Trophoblast cell (in vitro differentiated cells and primary cell): Measurements from ENCODE around the gene UBQLN1.

Experiments
- DNase-seq, 2 donors: peaks; one replicate each; pipeline ENCODE4 v3.0.0-alpha.2; 2016
- H2AFZ ChIP-seq: 2 replicates; pipeline ENCODE4 v1.6.1; 2013; ENCODE audit warnings: low read length, moderate library complexity, mild to moderate bottlenecking; ENCODE audit not compliant: insufficient read depth, poor library complexity
- H2AK5ac ChIP-seq: 2 replicates; pipeline ENCODE4 v1.6.1; 2013; ENCODE audit warnings: mild to moderate bottlenecking, low read length
- H2BK120ac ChIP-seq: 2 replicates; pipeline ENCODE4 v1.6.1; 2013; ENCODE audit warnings: low read length, mild to moderate bottlenecking, moderate library complexity; ENCODE audit not compliant: insufficient read depth, poor library complexity
- H2BK12ac ChIP-seq: 2 replicates; pipeline ENCODE4 v1.6.1; 2013; ENCODE audit warnings: mild to moderate bottlenecking, low read length, moderate library complexity
- H2BK5ac ChIP-seq: 2 replicates; pipeline ENCODE4 v1.6.1; 2013; ENCODE audit warnings: low read length, low read depth, moderate library complexity, mild to moderate bottlenecking; ENCODE audit not compliant: poor library complexity
- H3K14ac ChIP-seq: 2 replicates; pipeline ENCODE4 v1.6.1; 2013; ENCODE audit warnings: mild to moderate bottlenecking, low read length
- H3K18ac ChIP-seq: 2 replicates; pipeline ENCODE4 v1.6.1; 2013; ENCODE audit warnings: mild to moderate bottlenecking, low read length
- H3K23ac ChIP-seq: 2 replicates; pipeline ENCODE4 v1.6.1; 2013; ENCODE audit warnings: low read length
- H3K27ac ChIP-seq: 2 replicates; pipeline ENCODE4 v1.5.1; 2013; ENCODE audit warnings: low read depth, mild to moderate bottlenecking, inconsistent platforms, low read length, moderate library complexity
- H3K27me3 ChIP-seq: 2 replicates; pipeline ENCODE4 v1.6.1; 2013; ENCODE audit warnings: inconsistent platforms, mild to moderate bottlenecking, low read length, moderate library complexity; ENCODE audit not compliant: insufficient read depth
- H3K36me3 ChIP-seq, 2 experiments: 1 replicate in 1 of 2; 2 replicates in 1 of 2; pipeline ENCODE4 v1.6.1; 2013; ENCODE audit warnings: low read length in 2 of 2, mild to moderate bottlenecking in 2 of 2, moderate library complexity in 1 of 2; ENCODE audit not compliant: insufficient read depth in 2 of 2, control insufficient read depth in 1 of 2
- H3K4ac ChIP-seq: 2 replicates; pipeline ENCODE4 v1.6.1; 2013; ENCODE audit warnings: low read depth, mild to moderate bottlenecking, low read length, moderate library complexity
- H3K4me1 ChIP-seq, 2 experiments: 1 replicate in 1 of 2; 2 replicates in 1 of 2; pipeline ENCODE4 v1.6.1; 2013; ENCODE audit warnings: low read length in 2 of 2, mild to moderate bottlenecking in 2 of 2, moderate library complexity in 1 of 2; ENCODE audit not compliant: insufficient read depth in 2 of 2, control insufficient read depth in 1 of 2
- H3K4me2 ChIP-seq: 2 replicates; pipeline ENCODE4 v1.6.1; 2013; ENCODE audit warnings: inconsistent platforms, mild to moderate bottlenecking, low read length, moderate library complexity
- H3K4me3 ChIP-seq: 2 replicates; pipeline ENCODE4 v1.5.1; 2013; ENCODE audit warnings: mild to moderate bottlenecking, low read depth, low read length, inconsistent platforms
- H3K79me1 ChIP-seq: one replicate; pipeline ENCODE4 v1.6.1; 2013; ENCODE audit warnings: low read length
- H3K79me2 ChIP-seq: 2 replicates; pipeline ENCODE4 v1.6.1; 2013; ENCODE audit warnings: low read length, mild to moderate bottlenecking; ENCODE audit not compliant: control insufficient read depth, insufficient read depth, poor library complexity
- H3K9ac ChIP-seq: 2 replicates; pipeline ENCODE4 v1.6.1; 2013; ENCODE audit warnings: mild to moderate bottlenecking, low read length
- H3K9me3 ChIP-seq: 2 replicates; pipeline ENCODE4 v1.6.1; 2013; ENCODE audit warnings: low read depth, mild to moderate bottlenecking, control low read depth, inconsistent platforms, low read length; ENCODE audit not compliant: insufficient read depth
- H4K12ac ChIP-seq: 2 replicates; pipeline ENCODE4 v1.6.1; 2013; ENCODE audit warnings: low read depth, mild to moderate bottlenecking, low read length, moderate library complexity
- H4K8ac ChIP-seq: 2 replicates; pipeline ENCODE4 v1.6.1; 2013; ENCODE audit warnings: low read depth, mild to moderate bottlenecking, low read length, moderate library complexity
- H4K91ac ChIP-seq: one replicate; pipeline ENCODE4 v1.6.1; 2013; ENCODE audit warnings: low read depth, mild to moderate bottlenecking, low read length, moderate library complexity
- WGBS: extraction: QIAGEN DNeasy Blood & Tissue Kit; methylation state at CpG from one replicate; pipeline ENCODE4 v1.1.7; 2013; ENCODE audit warnings: missing lambda C conversion rate; ENCODE audit not compliant: insufficient read length, insufficient coverage; ENCODE audit errors: extremely low coverage; 5-methylcytosine and 5-hydroxymethylcytosine counted together

Gene UBQLN1

DNA sequence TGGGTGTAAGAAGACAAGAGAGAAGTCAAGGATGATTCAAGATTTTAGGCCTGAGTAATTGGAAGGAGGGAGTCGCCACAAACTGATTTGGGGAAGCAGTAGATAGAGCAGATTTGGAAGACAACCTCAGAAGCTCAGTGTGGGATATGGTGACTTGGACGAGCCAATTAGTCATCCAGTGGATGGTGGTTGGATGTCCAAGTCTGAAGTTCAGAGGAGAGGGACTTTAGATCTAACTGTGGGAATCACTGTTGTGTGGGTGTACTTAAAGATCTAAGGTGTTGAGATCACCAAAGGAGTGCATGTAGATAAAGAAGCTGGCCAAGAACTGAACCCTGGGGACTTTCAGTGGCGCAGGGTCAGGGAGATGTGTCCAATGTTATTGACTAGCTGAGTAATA lies 82.6 kb downstream of the UBQLN1 start:
- peaks cover 3 to 7% of the 10 kb centered on the region in 2 experiments for H3K4me1 ChIP-seq
- H3K79me2 ChIP-seq: peaks cover 8% of the 10 kb centered on the region
- H3K4ac ChIP-seq: no peak overlapping the region
- no peak overlapping the region for H4K8ac ChIP-seq
- no peak overlapping the region for H3K9ac ChIP-seq
- no peak overlapping the region for H3K18ac ChIP-seq
- no peak overlapping the region for H4K12ac ChIP-seq
- H3K36me3 ChIP-seq: peaks cover 2 to 4% of the 10 kb centered on the region in 2 experiments
- no peak overlapping the region for H3K27ac ChIP-seq
- no peak overlapping the region for H3K4me3 ChIP-seq
- no peak for DNase-seq
- no peak overlapping the region for H3K14ac ChIP-seq
- H2BK120ac ChIP-seq: no peak overlapping the region
- no peak overlapping the region for H3K4me2 ChIP-seq
- H2BK12ac ChIP-seq: no peak overlapping the region
- WGBS: no CpG with 5 or more reads among the region's 3 CpGs
- H3K27me3 ChIP-seq: no peaks in the 10 kb centered on the region
- H3K79me1 ChIP-seq: peaks cover 9% of the 10 kb centered on the region
- no peak overlapping the region for H3K23ac ChIP-seq
- H2BK5ac ChIP-seq: no peak overlapping the region
- H2AK5ac ChIP-seq: no peak overlapping the region
- no peak overlapping the region for H2AFZ ChIP-seq
- no peaks in the 10 kb centered on the region for H3K9me3 ChIP-seq
- H4K91ac ChIP-seq: no peak overlapping the region

DNA sequence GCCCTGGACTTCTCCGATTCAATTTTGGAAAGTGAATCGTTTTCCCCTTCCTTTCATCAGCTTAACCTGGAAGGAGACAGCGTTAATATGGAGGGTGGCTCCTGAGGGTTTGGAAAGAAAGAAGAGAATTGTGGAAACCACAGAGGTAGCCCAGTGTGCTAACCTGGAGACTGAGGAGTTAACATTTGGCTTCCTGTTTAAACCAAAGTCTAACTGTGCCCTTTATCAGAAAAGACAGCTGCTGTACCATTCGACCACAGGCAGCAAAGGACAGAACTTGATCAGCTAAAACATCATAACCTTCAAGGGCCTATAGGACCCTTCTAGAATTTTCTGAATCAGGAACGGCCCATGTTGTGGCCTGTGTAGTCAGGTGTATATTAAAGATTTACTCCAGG lies 84.1 kb downstream of the UBQLN1 start:
- peak overlapping the region; percentile 61 for H3K4ac ChIP-seq
- H3K18ac ChIP-seq: peak overlapping the region; percentile 97
- H2BK5ac ChIP-seq: no peak overlapping the region
- peak overlapping the region; percentile 99 for H2AFZ ChIP-seq
- no peak for DNase-seq
- peak overlapping the region; percentile 75 for H4K91ac ChIP-seq
- no CpG with 5 or more reads among the region's 5 CpGs for WGBS
- peak overlapping the region; percentile 98 for H4K8ac ChIP-seq
- H2BK12ac ChIP-seq: no peak overlapping the region
- H3K14ac ChIP-seq: peak overlapping the region; percentile 88
- peak overlapping the region; percentile 88 for H2BK120ac ChIP-seq
- peak overlapping the region; percentile 98 for H4K12ac ChIP-seq
- peaks cover 8% of the 10 kb centered on the region for H3K79me2 ChIP-seq
- peaks cover 9% of the 10 kb centered on the region for H3K79me1 ChIP-seq
- no peaks in the 10 kb centered on the region for H3K27me3 ChIP-seq
- no peak overlapping the region for H3K27ac ChIP-seq
- no peak overlapping the region for H3K23ac ChIP-seq
- H2AK5ac ChIP-seq: no peak overlapping the region
- H3K4me3 ChIP-seq: peak overlapping the region; percentile 87
- peaks cover 0 to 4% of the 10 kb centered on the region in 2 experiments for H3K4me1 ChIP-seq
- H3K9ac ChIP-seq: peak overlapping the region; percentile 80
- H3K9me3 ChIP-seq: no peaks in the 10 kb centered on the region
- H3K4me2 ChIP-seq: peak overlapping the region; percentile 71
- no peaks in the 10 kb centered on the region for H3K36me3 ChIP-seq

DNA sequence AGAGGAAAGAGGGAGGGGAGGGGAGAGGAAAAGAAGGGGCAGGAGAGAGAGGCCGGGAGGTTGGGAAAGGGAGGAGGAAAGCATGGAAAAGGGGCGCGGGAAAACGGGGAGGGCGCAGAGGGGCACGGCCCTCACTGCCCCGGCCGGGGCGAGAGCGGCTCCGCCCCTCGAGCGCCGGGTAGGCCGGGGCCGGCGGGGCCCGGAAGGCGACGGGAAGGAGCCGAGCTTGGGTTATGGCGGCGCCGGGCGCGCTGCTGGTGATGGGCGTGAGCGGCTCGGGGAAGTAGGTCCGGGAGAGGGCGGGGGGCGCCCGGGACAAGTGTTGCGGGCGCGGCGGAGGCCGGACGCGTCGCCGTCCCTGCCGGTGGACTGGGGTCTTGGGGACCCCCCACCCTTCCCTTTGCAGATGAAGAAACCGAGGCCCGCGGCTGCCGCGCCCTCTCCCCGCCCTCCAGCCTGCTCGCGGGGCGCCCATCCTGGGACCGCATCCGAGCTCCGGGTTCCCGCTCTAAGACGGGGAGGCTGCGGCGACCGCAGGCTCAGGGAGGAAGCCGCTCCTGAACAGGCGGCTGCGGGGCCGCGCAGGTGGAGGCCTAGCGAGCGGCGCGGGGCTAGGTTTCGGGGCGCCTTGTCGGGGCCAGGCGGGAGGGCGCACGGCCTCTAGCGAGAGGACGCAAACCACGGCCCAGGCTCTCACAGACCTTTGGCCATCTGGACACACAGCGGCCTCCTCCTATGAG lies 84.6 kb downstream of the UBQLN1 start, which contains the start of gene IDNK:
Gene IDNK, plus strand, starts transcription at position 205 of the 740 bp plus-strand sequence. Its CDS starts 29 bp downstream, at position 234.
- no peaks in the 10 kb centered on the region for H3K27me3 ChIP-seq
- no peaks in the 10 kb centered on the region for H3K36me3 ChIP-seq
- no peak within 1 kb of the TSS for H2BK12ac ChIP-seq
- H3K4me3 ChIP-seq: peak within 1 kb of the TSS; percentile 87
- H3K4me1 ChIP-seq: peaks cover 0 to 4% of the 10 kb centered on the region in 2 experiments
- peak; percentile 34 to 69 for DNase-seq
- peak within 1 kb of the TSS; percentile 71 for H3K4me2 ChIP-seq
- peak within 1 kb of the TSS; percentile 88 for H3K14ac ChIP-seq
- no peak within 1 kb of the TSS for H3K23ac ChIP-seq
- peak within 1 kb of the TSS; percentile 98 for H4K12ac ChIP-seq
- H3K9ac ChIP-seq: peak within 1 kb of the TSS; percentile 80
- peak within 1 kb of the TSS; percentile 99 for H2AFZ ChIP-seq
- H3K18ac ChIP-seq: peak within 1 kb of the TSS; percentile 97
- peak within 1 kb of the TSS; percentile 75 for H4K91ac ChIP-seq
- peaks cover 9% of the 10 kb centered on the region for H3K79me1 ChIP-seq
- peak within 1 kb of the TSS; percentile 61 for H3K4ac ChIP-seq
- no CpG with 5 or more reads among the region's 79 CpGs for WGBS
- H2BK5ac ChIP-seq: peak within 1 kb of the TSS; percentile 25
- H2BK120ac ChIP-seq: peak within 1 kb of the TSS; percentile 88
- peak within 1 kb of the TSS; percentile 98 for H4K8ac ChIP-seq
- peak within 1 kb of the TSS; percentile 66 for H2AK5ac ChIP-seq
- H3K27ac ChIP-seq: no peak within 1 kb of the TSS
- peaks cover 8% of the 10 kb centered on the region for H3K79me2 ChIP-seq
- H3K9me3 ChIP-seq: no peaks in the 10 kb centered on the region

DNA sequence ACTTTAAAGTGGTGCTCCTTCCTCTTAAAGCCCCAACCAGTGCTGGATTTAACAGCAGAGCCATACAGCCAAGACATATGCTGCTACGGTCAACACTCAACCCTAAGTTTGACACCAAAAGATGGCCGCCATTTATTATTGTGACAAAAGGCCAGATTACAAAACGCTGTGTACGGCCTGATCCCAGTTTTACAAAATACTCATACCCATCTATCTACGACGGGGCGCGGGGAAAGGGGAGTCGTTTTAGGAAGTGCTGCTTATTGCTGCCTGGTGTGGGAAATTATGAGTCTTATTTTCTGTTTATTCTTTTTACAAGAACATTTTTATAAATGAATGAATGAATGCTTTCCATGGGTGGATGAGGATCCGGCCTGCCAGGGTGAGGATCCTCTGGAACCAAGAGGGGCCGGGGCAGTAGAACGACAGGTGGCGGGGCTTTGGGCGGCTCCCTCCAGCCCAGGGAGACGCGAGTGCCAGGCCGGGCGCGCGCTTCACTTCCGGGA lies 85.3 kb downstream of the UBQLN1 start:
- Histone ChIP-seq H4K91ac (peak overlapping the region; percentile 75), H3K27me3 (no peaks in the 10 kb centered on the region), H3K79me1 (peaks cover 9% of the 10 kb centered on the region), H3K9me3 (no peaks in the 10 kb centered on the region), H2AFZ (peak overlapping the region; percentile 99), H3K27ac (no peak overlapping the region), H3K4me2 (peak overlapping the region; percentile 71), H3K23ac (no peak overlapping the region), H3K4ac (no peak overlapping the region), H3K36me3 (no peaks in the 10 kb centered on the region), H2BK120ac (peak overlapping the region; percentile 88), H2AK5ac (peak overlapping the region; percentile 66), H3K18ac (no peak overlapping the region), H4K12ac (peak overlapping the region; percentile 64), H3K79me2 (peaks cover 8% of the 10 kb centered on the region), H3K14ac (peak overlapping the region; percentile 88), H2BK5ac (no peak overlapping the region), H2BK12ac (no peak overlapping the region), H3K4me1 (peaks cover 0 to 4% of the 10 kb centered on the region in 2 experiments), H4K8ac (peak overlapping the region; percentile 98), H3K4me3 (peak overlapping the region; percentile 87), H3K9ac (no peak overlapping the region)
- no CpG with 5 or more reads among the region's 21 CpGs for WGBS
- DNase-seq: peak; percentile 13 to 39
